H9 (cell line): Measurements from ENCODE around the gene FANCC. TPM values are rescaled to one million over a fixed set of nuclear protein-coding genes. Genes with fewer than 3 reads are reported as not detected.
A peak's percentile ranks its signal among the peaks of the same experiment; 100 is the strongest.

Experiments used
- DNase-seq: peaks from one replicate; pipeline ENCODE4 v3.0.0-alpha.2; 2017
- H2AFZ ChIP-seq: one replicate; pipeline ENCODE4 v1.6.1; 2013; ENCODE audit warnings: mild to moderate bottlenecking, low read length, control low read depth, moderate library complexity
- H2AK5ac ChIP-seq: 2 replicates; pipeline ENCODE4 v1.6.1; 2013; ENCODE audit warnings: low read length, control low read depth, mixed read lengths; ENCODE audit not compliant: insufficient read length
- H2BK120ac ChIP-seq: one replicate; pipeline ENCODE4 v1.6.1; 2013; ENCODE audit warnings: low read depth, mild to moderate bottlenecking, low read length, control low read depth, inconsistent platforms; ENCODE audit not compliant: poor library complexity, severe bottlenecking
- H2BK12ac ChIP-seq: 2 replicates; pipeline ENCODE4 v1.6.1; 2013; ENCODE audit warnings: low read length, control low read depth, mixed read lengths, low read depth; ENCODE audit not compliant: insufficient read length
- H2BK15ac ChIP-seq: 2 replicates; pipeline ENCODE4 v1.6.1; 2013; ENCODE audit warnings: low read depth, low read length, control low read depth
- H2BK20ac ChIP-seq: one replicate; pipeline ENCODE4 v1.6.1; 2013; ENCODE audit warnings: low read depth, mild to moderate bottlenecking, low read length, control low read depth, inconsistent platforms; ENCODE audit not compliant: poor library complexity, severe bottlenecking
- H2BK5ac ChIP-seq: 2 replicates; pipeline ENCODE4 v1.6.1; 2013; ENCODE audit warnings: low read length, control low read depth, mixed read lengths; ENCODE audit not compliant: insufficient read length
- H3K14ac ChIP-seq: 2 replicates; pipeline ENCODE4 v1.6.1; 2013; ENCODE audit warnings: low read length, control low read depth; ENCODE audit not compliant: insufficient read depth
- H3K18ac ChIP-seq: 2 replicates; pipeline ENCODE4 v1.6.1; 2013; ENCODE audit warnings: low read depth, mild to moderate bottlenecking, mixed read lengths, low read length, control low read depth; ENCODE audit not compliant: insufficient read length
- H3K23ac ChIP-seq: 2 replicates; pipeline ENCODE4 v1.6.1; 2013; ENCODE audit warnings: low read length, control low read depth, mixed read lengths, low read depth; ENCODE audit not compliant: insufficient read length
- H3K23me2 ChIP-seq: 2 replicates; pipeline ENCODE4 v1.6.1; 2013; ENCODE audit warnings: low read depth, mild to moderate bottlenecking, mixed read lengths, low read length, control low read depth; ENCODE audit not compliant: insufficient read length, poor library complexity, severe bottlenecking
- H3K27ac ChIP-seq: 2 replicates; pipeline ENCODE4 v1.5.1; 2013; ENCODE audit warnings: low read length, control low read depth, mixed read lengths, low read depth; ENCODE audit not compliant: insufficient read length
- H3K27me3 ChIP-seq: 2 replicates; pipeline ENCODE4 v1.6.1; 2013; ENCODE audit warnings: low read length, control low read depth, inconsistent platforms; ENCODE audit not compliant: insufficient read depth
- H3K4ac ChIP-seq: 2 replicates; pipeline ENCODE4 v1.6.1; 2013; ENCODE audit warnings: low read depth, mild to moderate bottlenecking, control low read depth, inconsistent platforms, low read length, moderate library complexity
- H3K4me1 ChIP-seq: 2 replicates; pipeline ENCODE4 v1.6.1; 2013; ENCODE audit warnings: low read length, control low read depth, inconsistent platforms; ENCODE audit not compliant: insufficient read depth
- H3K4me2 ChIP-seq: 2 replicates; pipeline ENCODE4 v1.6.1; 2013; ENCODE audit warnings: low read length, control low read depth, mixed read lengths; ENCODE audit not compliant: insufficient read length, insufficient read depth
- H3K56ac ChIP-seq: 2 replicates; pipeline ENCODE4 v1.6.1; 2013; ENCODE audit warnings: low read depth, mild to moderate bottlenecking, mixed read lengths, low read length, control low read depth; ENCODE audit not compliant: insufficient read length
- H3K79me1 ChIP-seq: 2 replicates; pipeline ENCODE4 v1.6.1; 2013; ENCODE audit warnings: low read depth, mild to moderate bottlenecking, moderate library complexity, low read length, control low read depth, inconsistent platforms; ENCODE audit not compliant: insufficient read depth, poor library complexity, severe bottlenecking
- H3K79me2 ChIP-seq: 2 replicates; pipeline ENCODE4 v1.6.1; 2013; ENCODE audit warnings: low read length, control low read depth, inconsistent platforms; ENCODE audit not compliant: insufficient read depth
- H3K9ac ChIP-seq: 2 replicates; pipeline ENCODE4 v1.6.1; 2013; ENCODE audit warnings: low read length, control low read depth, mixed read lengths; ENCODE audit not compliant: insufficient read length; ENCODE audit errors: extremely low read depth
- H3K9me3 ChIP-seq: one replicate; pipeline ENCODE4 v1.6.1; 2013; ENCODE audit warnings: low read depth, low read length, inconsistent platforms; ENCODE audit not compliant: control insufficient read depth
- H3T11ph ChIP-seq: one replicate; pipeline ENCODE4 v1.6.1; 2013; ENCODE audit warnings: mild to moderate bottlenecking, low read length, control low read depth, inconsistent platforms
- H4K20me1 ChIP-seq: one replicate; pipeline ENCODE4 v1.6.1; 2013; ENCODE audit not compliant: control insufficient read depth, insufficient read length, insufficient read depth
- H4K5ac ChIP-seq: 2 replicates; pipeline ENCODE4 v1.6.1; 2013; ENCODE audit warnings: low read depth, mild to moderate bottlenecking, mixed read lengths, low read length, control low read depth; ENCODE audit not compliant: insufficient read length
- H4K8ac ChIP-seq: replicated peaks from 2 replicates; pipeline ENCODE4 v1.6.1; 2013; ENCODE audit warnings: low read length, control low read depth, mixed read lengths, low read depth; ENCODE audit not compliant: insufficient read length
- H4K91ac ChIP-seq: 2 replicates; pipeline ENCODE4 v1.6.1; 2013; ENCODE audit warnings: low read depth, mild to moderate bottlenecking, moderate library complexity, mixed read lengths, low read length, control low read depth; ENCODE audit not compliant: insufficient read length
- H3K27ac Mint-ChIP-seq, 3 experiments: 2 replicates in 2 of 3; 3 replicates in 1 of 3; pipeline ENCODE4 v1.8.0; 2020 to 2021; ENCODE audit warnings: mixed read lengths in 3 of 3, mild to moderate bottlenecking in 1 of 3, moderate library complexity in 1 of 3
- H3K27me3 Mint-ChIP-seq: 2 replicates; pipeline ENCODE4 v1.8.0; 2021; ENCODE audit warnings: low read depth, mild to moderate bottlenecking, moderate library complexity, mixed read lengths
- H3K36me3 Mint-ChIP-seq, 3 experiments: 2 replicates in 2 of 3; 3 replicates in 1 of 3; pipeline ENCODE4 v1.8.0; 2020 to 2021; ENCODE audit warnings: low read depth in 3 of 3, mixed read lengths in 3 of 3; ENCODE audit not compliant: insufficient read depth in 1 of 3
- H3K4me1 Mint-ChIP-seq, 2 experiments: 2 replicates each; pipeline ENCODE4 v1.8.0; 2020; ENCODE audit warnings: mixed read lengths in 2 of 2
- H3K4me3 Mint-ChIP-seq, 2 experiments: 2 replicates in 1 of 2; 3 replicates in 1 of 2; pipeline ENCODE4 v1.8.0; 2020 to 2021; ENCODE audit warnings: mild to moderate bottlenecking in 2 of 2, mixed read lengths in 2 of 2, moderate library complexity in 1 of 2
- H3K9me3 Mint-ChIP-seq, 2 experiments: 2 replicates in 1 of 2; 3 replicates in 1 of 2; pipeline ENCODE4 v1.8.0; 2020; ENCODE audit warnings: mild to moderate bottlenecking in 2 of 2, mixed read lengths in 2 of 2, moderate library complexity in 1 of 2
- WGBS: extraction: QIAGEN DNeasy Blood & Tissue Kit; methylation state at CpG from one replicate; pipeline ENCODE4 v1.1.7; 2013; ENCODE audit warnings: missing lambda C conversion rate, low lambda C conversion rate, mixed read lengths; ENCODE audit not compliant: insufficient read length; ENCODE audit errors: extremely low coverage; 5-methylcytosine and 5-hydroxymethylcytosine counted together
- total RNA-seq: library from RNA; stranded (reverse); gene quantifications from 2 replicates; pipeline ENCODE4 v1.2.1, GENCODE V29; 2021
- TF ChIP-seq, protein P1 (sequence below): fragments of 200-600 bp; sonication (generic); conservative IDR thresholded peaks from 3 replicates; pipeline ENCODE4 v1.8.0; 2021; ENCODE audit warnings: antibody characterized with exemption, mild to moderate bottlenecking

The FANCC gene
- total RNA-seq, 1 experiment from 2014 or later: 14.6 TPM

DNA sequence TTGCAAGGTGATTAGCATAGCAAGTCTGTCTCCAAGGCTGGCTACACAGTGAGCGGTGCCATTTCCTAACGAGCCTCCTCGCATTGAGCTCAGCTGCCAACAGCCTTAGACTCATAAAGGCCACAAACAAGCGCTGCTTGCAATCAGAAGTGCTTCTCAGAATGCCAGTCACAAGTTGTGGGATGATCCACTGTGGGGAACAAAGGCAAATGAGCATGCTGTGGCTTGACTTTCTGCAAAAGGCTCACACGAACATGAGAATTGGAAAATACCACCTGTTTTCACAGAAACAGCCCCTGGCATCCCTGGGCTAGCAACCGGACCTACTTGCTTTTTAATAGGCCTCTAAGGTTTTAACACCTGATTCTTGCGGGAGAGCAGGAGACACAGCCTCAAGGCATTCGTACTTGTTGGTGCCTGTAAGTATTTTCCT is 215.5 kb downstream of the FANCC start:
- no peak overlapping the region for H3K27ac ChIP-seq

More for the DNA sequence above, 215.5 kb downstream of the FANCC start:
- Histone ChIP-seq H3K23me2 (no peaks in the 10 kb centered on the region), H3K9me3 (no peaks in the 10 kb centered on the region), H3K14ac (no peak overlapping the region), H3K79me2 (no peaks in the 10 kb centered on the region), H2AK5ac (no peak overlapping the region), H3K79me1 (no peaks in the 10 kb centered on the region), H3K56ac (no peak overlapping the region), H3T11ph (no peak overlapping the region), H2BK5ac (no peak overlapping the region), H4K91ac (no peak overlapping the region), H3K4me1 (no peaks in the 10 kb centered on the region), H3K27me3 (no peaks in the 10 kb centered on the region), H3K4me2 (no peak overlapping the region), H2BK20ac (no peak overlapping the region), H4K8ac (no peak overlapping the region), H4K20me1 (no peaks in the 10 kb centered on the region), H3K23ac (no peak overlapping the region), H2AFZ (no peak overlapping the region), H2BK120ac (no peak overlapping the region), H2BK15ac (no peak overlapping the region), H2BK12ac (no peak overlapping the region), H3K4ac (no peak overlapping the region), H3K18ac (no peak overlapping the region), H4K5ac (no peak overlapping the region), H3K9ac (no peak overlapping the region)
- WGBS: no CpG with 5 or more reads among the region's 8 CpGs
- Mint-ChIP-seq H3K4me1 (peaks cover 9% of the 10 kb centered on the region in 2 experiments), H3K36me3 (peaks cover 0 to 7% (median 5%) of the 10 kb centered on the region in 3 experiments; a peak in 5 of 7 replicates), H3K27ac (peak overlapping the region in 1 of 3 experiments; percentile 76; a peak in 4 of 7 replicates), H3K27me3 (no peaks in the 10 kb centered on the region), H3K4me3 (no peak overlapping the region), H3K9me3 (no peaks in the 10 kb centered on the region)
- DNase-seq: no peak
- TF ChIP-seq, protein P1, sequence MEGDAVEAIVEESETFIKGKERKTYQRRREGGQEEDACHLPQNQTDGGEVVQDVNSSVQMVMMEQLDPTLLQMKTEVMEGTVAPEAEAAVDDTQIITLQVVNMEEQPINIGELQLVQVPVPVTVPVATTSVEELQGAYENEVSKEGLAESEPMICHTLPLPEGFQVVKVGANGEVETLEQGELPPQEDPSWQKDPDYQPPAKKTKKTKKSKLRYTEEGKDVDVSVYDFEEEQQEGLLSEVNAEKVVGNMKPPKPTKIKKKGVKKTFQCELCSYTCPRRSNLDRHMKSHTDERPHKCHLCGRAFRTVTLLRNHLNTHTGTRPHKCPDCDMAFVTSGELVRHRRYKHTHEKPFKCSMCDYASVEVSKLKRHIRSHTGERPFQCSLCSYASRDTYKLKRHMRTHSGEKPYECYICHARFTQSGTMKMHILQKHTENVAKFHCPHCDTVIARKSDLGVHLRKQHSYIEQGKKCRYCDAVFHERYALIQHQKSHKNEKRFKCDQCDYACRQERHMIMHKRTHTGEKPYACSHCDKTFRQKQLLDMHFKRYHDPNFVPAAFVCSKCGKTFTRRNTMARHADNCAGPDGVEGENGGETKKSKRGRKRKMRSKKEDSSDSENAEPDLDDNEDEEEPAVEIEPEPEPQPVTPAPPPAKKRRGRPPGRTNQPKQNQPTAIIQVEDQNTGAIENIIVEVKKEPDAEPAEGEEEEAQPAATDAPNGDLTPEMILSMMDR: no peak
